CD4-positive, alpha-beta T cell (primary cell): ENCODE results near the gene HSH2D. TPM values are rescaled to one million over a fixed set of nuclear protein-coding genes. Genes with fewer than 3 reads are reported as not detected.

Experiments used
- ATAC-seq: fragments of 200-7000 bp; cut with Tn5 transposase; one replicate; pipeline ENCODE4 v1.10.0; 2022; ENCODE audit warnings: mild to moderate bottlenecking; ENCODE audit not compliant: poor library complexity
- CTCF ChIA-PET: fragments of 350-600 bp; sonication (Branson Sonifier 250); formaldehyde crosslinking; loops from one replicate; lab custom pipeline; 2021; ENCODE audit warnings: antibody characterized with exemption, inconsistent platforms; lab: Charles Lee
- POLR2A ChIA-PET: fragments of 350-600 bp; sonication (Branson Sonifier 250); formaldehyde crosslinking; loops from one replicate; lab custom pipeline; 2021; ENCODE audit warnings: antibody characterized with exemption, inconsistent platforms; lab: Charles Lee
- DNase-seq, 14 experiments: peaks; one replicate each; pipeline ENCODE4 v3.0.0-alpha.2; 2013 to 2020; ENCODE audit warnings: mixed read lengths in 2 of 14
- H3K27ac ChIP-seq, 2 donors: one replicate each; pipeline versions ENCODE4 v1.5.1 to v1.7.0; 2013; ENCODE audit warnings: low read length in 2 of 2, low read depth in 1 of 2, mild to moderate bottlenecking in 1 of 2
- H3K27me3 ChIP-seq, 2 experiments: 1 replicate in 1 of 2; 2 replicates in 1 of 2; pipeline versions ENCODE4 v1.6.1 to v1.7.0; 2013; ENCODE audit warnings: low read length in 2 of 2, control low read depth in 1 of 2, mild to moderate bottlenecking in 1 of 2, moderate library complexity in 1 of 2; ENCODE audit not compliant: insufficient read depth in 2 of 2, control insufficient read depth in 1 of 2
- H3K36me3 ChIP-seq: one replicate; pipeline ENCODE4 v1.6.1; 2013; ENCODE audit warnings: low read length, control low read depth; ENCODE audit not compliant: insufficient read depth
- H3K4me1 ChIP-seq: one replicate; pipeline ENCODE4 v1.6.1; 2013; ENCODE audit warnings: low read length, control low read depth; ENCODE audit not compliant: insufficient read depth
- H3K4me3 ChIP-seq: one replicate; pipeline ENCODE4 v1.5.1; 2013; ENCODE audit warnings: mild to moderate bottlenecking, low read length, moderate library complexity
- H3K9me3 ChIP-seq, 2 experiments: 1 replicate in 1 of 2; 2 replicates in 1 of 2; pipeline versions ENCODE4 v1.6.1 to v1.7.0; 2013; ENCODE audit warnings: low read length in 2 of 2, mild to moderate bottlenecking in 2 of 2, control low read depth in 1 of 2, moderate library complexity in 1 of 2; ENCODE audit not compliant: control insufficient read depth in 1 of 2, insufficient read depth in 1 of 2
- H3K27ac Mint-ChIP-seq: one replicate; pipeline ENCODE4 v1.8.0; 2020; ENCODE audit warnings: mixed read lengths
- H3K27me3 Mint-ChIP-seq: one replicate; pipeline ENCODE4 v1.8.0; 2021; ENCODE audit warnings: mixed read lengths
- H3K36me3 Mint-ChIP-seq: one replicate; pipeline ENCODE4 v1.8.0; 2021; ENCODE audit warnings: low read depth, mixed read lengths
- H3K4me1 Mint-ChIP-seq: one replicate; pipeline ENCODE4 v1.8.0; 2021; ENCODE audit warnings: low read depth, mixed read lengths
- H3K4me3 Mint-ChIP-seq: one replicate; pipeline ENCODE4 v1.8.0; 2020; ENCODE audit warnings: mild to moderate bottlenecking, mixed read lengths
- H3K9me3 Mint-ChIP-seq: one replicate; pipeline ENCODE4 v1.8.0; 2020; ENCODE audit warnings: mixed read lengths
- CTCF ChIP-seq: fragments of 200-600 bp; IDR thresholded peaks from one replicate; pipeline ENCODE4 v1.8.0; 2022; ENCODE audit warnings: antibody characterized with exemption, mild to moderate bottlenecking
- intact Hi-C, 2 experiments: fragments of 100-400 bp; cut with DNase I in 1 of 2; cut with micrococcal nuclease in 1 of 2; formaldehyde crosslinking; loops; one replicate each; pipeline versions ENCODE4 v1.15.1 to v1.9.0; 2023 to 2025; cut with DNase I, micrococcal nuclease
- total RNA-seq, 174 experiments: library from RNA in 2 of 174; stranded (reverse) in 2 of 174; gene quantifications; one replicate each; pipeline ENCODE4 v1.2.3 and lab custom pipeline; 2021 to 2026

The HSH2D gene
- total RNA-seq, 2 experiments from 2014 or later = 46.0 to 46.9 TPM

- intact Hi-C loops = loop anchor here (10.0 kb wide), 2 partner anchors 114 to 744 kb away; partner anchors contain the start of genes TPM4 (in 1 of the 2) and WIZ (in 1 of the 2)
- Mint-ChIP-seq H3K27me3 (no peaks in the 10 kb centered on the region), H3K4me3 (peak overlapping the region; percentile 63), H3K4me1 (peaks cover 24% of the 10 kb centered on the region), H3K9me3 (no peaks in the 10 kb centered on the region), H3K27ac (peak overlapping the region; percentile 36), H3K36me3 (peaks cover 66% of the 10 kb centered on the region)
- Histone ChIP-seq H3K9me3 (no peaks in the 10 kb centered on the region), H3K27me3 (no peaks in the 10 kb centered on the region), H3K4me3 (no peak overlapping the region), H3K4me1 (peaks cover 33% of the 10 kb centered on the region), H3K36me3 (peaks cover 52% of the 10 kb centered on the region), H3K27ac (no peak overlapping the region)
- no peak for TF ChIP-seq CTCF
- no peak for ATAC-seq
- no peak for DNase-seq
- ChIA-PET CTCF (interaction anchor here (1.4 kb wide), 1 partner anchor 9 kb away, joined by 4 read pairs; the partner anchor contains the start of gene AP1M1), POLR2A (interaction anchor here (1.3 to 1.4 kb wide), 2 partner anchors 9 to 194 kb away, joined by 5 read pairs; partner anchors contain the start of gene AP1M1)
These were observed 45.0 kb downstream of the HSH2D start for GRCh38 chr19:16188521-16188920.

GRCh38 chr19:16190198-16190597, 46.7 kb downstream of the HSH2D start:
- H3K27me3 ChIP-seq = no peaks in the 10 kb centered on the region
- H3K9me3 ChIP-seq = no peaks in the 10 kb centered on the region
- H3K4me1 ChIP-seq = peaks cover 27% of the 10 kb centered on the region
- ChIA-PET CTCF (interaction anchor here (0.7 kb wide), 1 partner anchor 28 kb away, joined by 3 read pairs; no protein-coding TSS in a partner anchor), POLR2A (no interaction called here)
- intact Hi-C loops = no loop called here
- ATAC-seq (no peak), DNase-seq (no peak)
- Mint-ChIP-seq H3K4me3 (no peak overlapping the region), H3K27ac (peak overlapping the region; percentile 30), H3K36me3 (peaks cover 66% of the 10 kb centered on the region), H3K9me3 (no peaks in the 10 kb centered on the region), H3K4me1 (peaks cover 19% of the 10 kb centered on the region), H3K27me3 (no peaks in the 10 kb centered on the region)
- H3K36me3 ChIP-seq = peaks cover 52% of the 10 kb centered on the region
- no peak overlapping the region for H3K27ac ChIP-seq
- no peak for TF ChIP-seq CTCF
- no peak overlapping the region for H3K4me3 ChIP-seq

- H3K27ac ChIP-seq = no peak overlapping the region
These were observed 47.3 kb downstream of the HSH2D start for GRCh38 chr19:16190736-16191135.

More at GRCh38 chr19:16190736-16191135, 47.3 kb downstream of the HSH2D start:
- no peaks in the 10 kb centered on the region for H3K27me3 Mint-ChIP-seq
- ChIA-PET POLR2A (no interaction called here), CTCF (no interaction called here)
- Histone ChIP-seq H3K9me3 (no peaks in the 10 kb centered on the region), H3K4me3 (no peak overlapping the region), H3K4me1 (peaks cover 25% of the 10 kb centered on the region), H3K36me3 (peaks cover 52% of the 10 kb centered on the region), H3K27me3 (no peaks in the 10 kb centered on the region)
- peaks cover 15% of the 10 kb centered on the region for H3K4me1 Mint-ChIP-seq
- H3K9me3 Mint-ChIP-seq = no peaks in the 10 kb centered on the region
- peaks cover 61% of the 10 kb centered on the region for H3K36me3 Mint-ChIP-seq
- no peak for DNase-seq
- no peak for TF ChIP-seq CTCF
- intact Hi-C loops = no loop called here
- H3K4me3 Mint-ChIP-seq = no peak overlapping the region
- no peak overlapping the region for H3K27ac Mint-ChIP-seq
- ATAC-seq = no peak
